Panc1 (cell line): ENCODE results near the gene NLRC4. TPM values are rescaled to one million over a fixed set of nuclear protein-coding genes. Genes with fewer than 3 reads are reported as not detected.
A peak's percentile ranks its signal among the peaks of the same experiment; 100 is the strongest.

ENCODE experiments used
- ATAC-seq: fragments of 200-7000 bp; cut with Tn5 transposase; 2 replicates; pipeline ENCODE4 v1.9.1; 2020; ENCODE audit warnings: mild to moderate bottlenecking, moderate library complexity
- Bru-seq: library from RNA; stranded (reverse); fragments of 400-500 nt; gene quantifications from one replicate; lab custom pipeline; 2021; lab: Mats Ljungman, UMichigan
- BruChase-seq, 2 experiments: library from RNA; stranded (reverse); fragments of 400-500 nt; gene quantifications; one replicate each; lab custom pipeline; 2021; lab: Mats Ljungman, UMichigan
- BruUV-seq: library from RNA; stranded (reverse); fragments of 400-500 nt; replicated peaks from 2 replicates; lab custom pipeline; 2021; lab: Mats Ljungman, UMichigan
- CTCF ChIA-PET: fragments of 300-600 bp; sonication (Branson Sonifier 250); formaldehyde crosslinking; loops from one replicate; lab custom pipeline; 2022; ENCODE audit warnings: antibody characterized with exemption; lab: Charles Lee
- POLR2A ChIA-PET: fragments of 300-600 bp; sonication (Branson Sonifier 250); formaldehyde crosslinking; loops from one replicate; lab custom pipeline; 2022; ENCODE audit warnings: antibody characterized with exemption; lab: Charles Lee
- DNase-seq: peaks from one replicate; pipeline ENCODE4 v3.0.0-alpha.2; 2010; ENCODE audit warnings: low read depth, low spot score
- H3K27ac ChIP-seq: 2 replicates; pipeline ENCODE4 v1.5.1; 2011; ENCODE audit warnings: mild to moderate bottlenecking, low read length, inconsistent platforms
- H3K27me3 ChIP-seq: fragments of 200-500 bp; sonication (Bioruptor generic); 2 replicates; pipeline ENCODE4 v1.6.0; 2014; ENCODE audit warnings: low read length, inconsistent platforms; ENCODE audit not compliant: control insufficient read depth, insufficient read depth
- H3K36me3 ChIP-seq: fragments of 200-500 bp; sonication (Bioruptor generic); 2 replicates; pipeline ENCODE4 v1.5.1; 2014; ENCODE audit warnings: inconsistent platforms, mild to moderate bottlenecking, low read length, moderate library complexity; ENCODE audit not compliant: control insufficient read depth, insufficient read depth
- H3K4me1 ChIP-seq: 2 replicates; pipeline ENCODE4 v1.5.1; 2011; ENCODE audit warnings: inconsistent platforms, mild to moderate bottlenecking, low read length, moderate library complexity; ENCODE audit not compliant: control insufficient read depth, insufficient read depth
- H3K4me3 ChIP-seq, 2 experiments: 2 replicates each; pipeline ENCODE4 v1.5.1; 2011 to 2012; ENCODE audit warnings: low read depth in 2 of 2, low read length in 2 of 2, mild to moderate bottlenecking in 2 of 2, inconsistent platforms in 1 of 2, moderate library complexity in 1 of 2
- H3K9me3 ChIP-seq: fragments of 200-500 bp; sonication (Bioruptor generic); 2 replicates; pipeline ENCODE4 v1.5.1; 2014; ENCODE audit warnings: low read depth, mild to moderate bottlenecking, inconsistent platforms, low read length, moderate library complexity; ENCODE audit not compliant: control insufficient read depth, insufficient read depth
- POLR2AphosphoS5 ChIP-seq: IDR thresholded peaks from 2 replicates; pipeline ENCODE4 v1.6.1; 2012; ENCODE audit warnings: mild to moderate bottlenecking, low read depth, low read length, moderate library complexity
- SIN3A ChIP-seq: IDR thresholded peaks from 2 replicates; pipeline ENCODE4 v1.6.1; 2012; ENCODE audit warnings: low read depth, mild to moderate bottlenecking, low read length, moderate library complexity, borderline replicate concordance; ENCODE audit not compliant: insufficient read depth
- TCF7L2 ChIP-seq: IDR thresholded peaks from 2 replicates; pipeline ENCODE4 v1.6.1; 2011; ENCODE audit warnings: mild to moderate bottlenecking, low read depth, low read length, inconsistent platforms
- in situ Hi-C: cut with HindIII; loops from 2 replicates; pipeline ENCODE4 v1.10.0; 2016; ENCODE audit warnings: low sequenced_read_pairs, low pct_unique_long_range_greater_than_20kb
- intact Hi-C: fragments of 100-400 bp; cut with micrococcal nuclease; formaldehyde crosslinking; loops from one replicate; pipeline ENCODE4 v1.10.0; 2022; ENCODE audit not compliant: unreplicated experiment
- long read RNA-seq: library from polyadenylated mRNA; unstranded; transcript quantifications from one replicate; pipeline ENCODE4 v2.0.0, GENCODE V29; 2021; ENCODE audit not compliant: unreplicated experiment
- polyA plus RNA-seq: library from polyadenylated mRNA; unstranded; fragments of >200 nt; gene quantifications from one replicate; pipeline ENCODE4 v1.2.1, GENCODE V29; 2012; ENCODE audit warnings: missing spikeins; ENCODE audit not compliant: insufficient read length
- total RNA-seq: library from RNA; stranded (reverse); gene quantifications from one replicate; pipeline ENCODE4 v1.2.1, GENCODE V29; 2021; ENCODE audit not compliant: unreplicated experiment
- TF ChIP-seq, protein P1 (sequence below), 2 experiments: IDR thresholded peaks; 2 replicates each; pipeline ENCODE4 v1.6.1; 2011 to 2012; ENCODE audit warnings: low read depth in 2 of 2, control low read depth in 1 of 2, low read length in 1 of 2, mild to moderate bottlenecking in 1 of 2, moderate library complexity in 1 of 2; ENCODE audit not compliant: insufficient read depth in 1 of 2
- TF ChIP-seq, protein P2 (sequence below): fragments of 450-650 bp; IDR thresholded peaks from 2 replicates; pipeline ENCODE4 v1.5.1; 2017; ENCODE audit warnings: mild to moderate bottlenecking

The NLRC4 gene, protein sequence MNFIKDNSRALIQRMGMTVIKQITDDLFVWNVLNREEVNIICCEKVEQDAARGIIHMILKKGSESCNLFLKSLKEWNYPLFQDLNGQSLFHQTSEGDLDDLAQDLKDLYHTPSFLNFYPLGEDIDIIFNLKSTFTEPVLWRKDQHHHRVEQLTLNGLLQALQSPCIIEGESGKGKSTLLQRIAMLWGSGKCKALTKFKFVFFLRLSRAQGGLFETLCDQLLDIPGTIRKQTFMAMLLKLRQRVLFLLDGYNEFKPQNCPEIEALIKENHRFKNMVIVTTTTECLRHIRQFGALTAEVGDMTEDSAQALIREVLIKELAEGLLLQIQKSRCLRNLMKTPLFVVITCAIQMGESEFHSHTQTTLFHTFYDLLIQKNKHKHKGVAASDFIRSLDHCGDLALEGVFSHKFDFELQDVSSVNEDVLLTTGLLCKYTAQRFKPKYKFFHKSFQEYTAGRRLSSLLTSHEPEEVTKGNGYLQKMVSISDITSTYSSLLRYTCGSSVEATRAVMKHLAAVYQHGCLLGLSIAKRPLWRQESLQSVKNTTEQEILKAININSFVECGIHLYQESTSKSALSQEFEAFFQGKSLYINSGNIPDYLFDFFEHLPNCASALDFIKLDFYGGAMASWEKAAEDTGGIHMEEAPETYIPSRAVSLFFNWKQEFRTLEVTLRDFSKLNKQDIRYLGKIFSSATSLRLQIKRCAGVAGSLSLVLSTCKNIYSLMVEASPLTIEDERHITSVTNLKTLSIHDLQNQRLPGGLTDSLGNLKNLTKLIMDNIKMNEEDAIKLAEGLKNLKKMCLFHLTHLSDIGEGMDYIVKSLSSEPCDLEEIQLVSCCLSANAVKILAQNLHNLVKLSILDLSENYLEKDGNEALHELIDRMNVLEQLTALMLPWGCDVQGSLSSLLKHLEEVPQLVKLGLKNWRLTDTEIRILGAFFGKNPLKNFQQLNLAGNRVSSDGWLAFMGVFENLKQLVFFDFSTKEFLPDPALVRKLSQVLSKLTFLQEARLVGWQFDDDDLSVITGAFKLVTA
- total RNA-seq (not detected), Bru-seq, nascent RNA (percentile 4 among the genes with signal in this experiment), BruChase-seq, experiment 1, labeled RNA remaining after a 2-hour chase (percentile 6 among the genes with signal in this experiment), BruChase-seq, experiment 2, labeled RNA remaining after a 6-hour chase (percentile 5 among the genes with signal in this experiment)
- 0.12 TPM for polyA plus RNA-seq
- long read RNA-seq, result 0 reads

DNA sequence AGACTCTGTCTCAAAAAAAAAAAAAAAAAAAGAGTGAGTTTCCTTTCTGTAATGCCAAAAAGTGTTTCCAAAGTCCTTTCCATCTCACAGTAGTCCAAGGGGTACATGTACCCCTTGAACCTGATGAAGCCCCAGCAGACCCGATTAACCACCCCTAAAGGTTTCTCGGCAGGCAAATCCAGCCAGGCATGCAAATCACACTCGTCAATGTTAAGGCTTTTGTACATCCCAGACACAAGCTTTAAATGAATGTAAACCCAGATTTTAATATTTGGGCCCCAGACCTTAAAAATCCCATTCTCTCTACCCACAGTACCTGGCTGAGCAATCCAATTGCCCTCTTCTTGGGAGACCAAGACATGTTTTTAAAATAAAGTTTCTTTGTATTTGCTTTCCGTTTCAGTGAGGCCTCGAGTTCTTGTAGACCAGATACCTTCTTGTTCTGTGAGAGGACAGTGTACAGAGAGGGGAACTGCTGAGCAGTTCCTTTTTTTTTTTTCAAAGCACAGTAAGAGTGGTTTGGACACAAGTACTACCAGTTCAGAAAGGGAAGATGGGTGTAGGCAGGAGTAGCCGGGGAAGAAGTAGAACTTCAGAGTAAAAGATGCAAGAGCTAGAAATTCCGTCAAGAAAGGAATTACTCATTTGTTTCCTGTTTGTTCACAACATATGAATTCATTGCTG is at the start of gene NLRC4:
Gene NLRC4, minus strand, starts transcription at position 465 of the 684 bp plus-strand sequence. CDS start 8,111 bp downstream, outside the sequence.
- POLR2A ChIA-PET, result interaction anchor here (0.6 to 0.7 kb wide), 2 partner anchors 9 to 91 kb away, joined by 3 to 9 read pairs; no protein-coding TSS in a partner anchor
- TF ChIP-seq, protein P1, sequence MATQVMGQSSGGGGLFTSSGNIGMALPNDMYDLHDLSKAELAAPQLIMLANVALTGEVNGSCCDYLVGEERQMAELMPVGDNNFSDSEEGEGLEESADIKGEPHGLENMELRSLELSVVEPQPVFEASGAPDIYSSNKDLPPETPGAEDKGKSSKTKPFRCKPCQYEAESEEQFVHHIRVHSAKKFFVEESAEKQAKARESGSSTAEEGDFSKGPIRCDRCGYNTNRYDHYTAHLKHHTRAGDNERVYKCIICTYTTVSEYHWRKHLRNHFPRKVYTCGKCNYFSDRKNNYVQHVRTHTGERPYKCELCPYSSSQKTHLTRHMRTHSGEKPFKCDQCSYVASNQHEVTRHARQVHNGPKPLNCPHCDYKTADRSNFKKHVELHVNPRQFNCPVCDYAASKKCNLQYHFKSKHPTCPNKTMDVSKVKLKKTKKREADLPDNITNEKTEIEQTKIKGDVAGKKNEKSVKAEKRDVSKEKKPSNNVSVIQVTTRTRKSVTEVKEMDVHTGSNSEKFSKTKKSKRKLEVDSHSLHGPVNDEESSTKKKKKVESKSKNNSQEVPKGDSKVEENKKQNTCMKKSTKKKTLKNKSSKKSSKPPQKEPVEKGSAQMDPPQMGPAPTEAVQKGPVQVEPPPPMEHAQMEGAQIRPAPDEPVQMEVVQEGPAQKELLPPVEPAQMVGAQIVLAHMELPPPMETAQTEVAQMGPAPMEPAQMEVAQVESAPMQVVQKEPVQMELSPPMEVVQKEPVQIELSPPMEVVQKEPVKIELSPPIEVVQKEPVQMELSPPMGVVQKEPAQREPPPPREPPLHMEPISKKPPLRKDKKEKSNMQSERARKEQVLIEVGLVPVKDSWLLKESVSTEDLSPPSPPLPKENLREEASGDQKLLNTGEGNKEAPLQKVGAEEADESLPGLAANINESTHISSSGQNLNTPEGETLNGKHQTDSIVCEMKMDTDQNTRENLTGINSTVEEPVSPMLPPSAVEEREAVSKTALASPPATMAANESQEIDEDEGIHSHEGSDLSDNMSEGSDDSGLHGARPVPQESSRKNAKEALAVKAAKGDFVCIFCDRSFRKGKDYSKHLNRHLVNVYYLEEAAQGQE (IDR thresholded peaks at IDR 0.05; ENCODE audit: insufficient read depth in 1 of 2, low read depth in 2 of 2, low read length in 1 of 2), result no peak
- TF ChIP-seq SIN3A (no peak), POLR2AphosphoS5 (no peak), TCF7L2 (no peak)
- TF ChIP-seq, protein P2, sequence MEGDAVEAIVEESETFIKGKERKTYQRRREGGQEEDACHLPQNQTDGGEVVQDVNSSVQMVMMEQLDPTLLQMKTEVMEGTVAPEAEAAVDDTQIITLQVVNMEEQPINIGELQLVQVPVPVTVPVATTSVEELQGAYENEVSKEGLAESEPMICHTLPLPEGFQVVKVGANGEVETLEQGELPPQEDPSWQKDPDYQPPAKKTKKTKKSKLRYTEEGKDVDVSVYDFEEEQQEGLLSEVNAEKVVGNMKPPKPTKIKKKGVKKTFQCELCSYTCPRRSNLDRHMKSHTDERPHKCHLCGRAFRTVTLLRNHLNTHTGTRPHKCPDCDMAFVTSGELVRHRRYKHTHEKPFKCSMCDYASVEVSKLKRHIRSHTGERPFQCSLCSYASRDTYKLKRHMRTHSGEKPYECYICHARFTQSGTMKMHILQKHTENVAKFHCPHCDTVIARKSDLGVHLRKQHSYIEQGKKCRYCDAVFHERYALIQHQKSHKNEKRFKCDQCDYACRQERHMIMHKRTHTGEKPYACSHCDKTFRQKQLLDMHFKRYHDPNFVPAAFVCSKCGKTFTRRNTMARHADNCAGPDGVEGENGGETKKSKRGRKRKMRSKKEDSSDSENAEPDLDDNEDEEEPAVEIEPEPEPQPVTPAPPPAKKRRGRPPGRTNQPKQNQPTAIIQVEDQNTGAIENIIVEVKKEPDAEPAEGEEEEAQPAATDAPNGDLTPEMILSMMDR, result no peak
- H3K4me3 ChIP-seq, result no peak within 1 kb of the TSS
- BruUV-seq, result no TSS peak
- CTCF ChIA-PET, result no interaction called here
- in situ Hi-C loops, result no loop called here
- no peaks in the 10 kb centered on the region for H3K9me3 ChIP-seq
- intact Hi-C loops, result no loop called here
- ATAC-seq (no peak), DNase-seq (no peak)
- H3K36me3 ChIP-seq, result no peaks in the 10 kb centered on the region
- H3K4me1 ChIP-seq, result no peaks in the 10 kb centered on the region
- no peaks in the 10 kb centered on the region for H3K27me3 ChIP-seq
- H3K27ac ChIP-seq, result no peak within 1 kb of the TSS

DNA sequence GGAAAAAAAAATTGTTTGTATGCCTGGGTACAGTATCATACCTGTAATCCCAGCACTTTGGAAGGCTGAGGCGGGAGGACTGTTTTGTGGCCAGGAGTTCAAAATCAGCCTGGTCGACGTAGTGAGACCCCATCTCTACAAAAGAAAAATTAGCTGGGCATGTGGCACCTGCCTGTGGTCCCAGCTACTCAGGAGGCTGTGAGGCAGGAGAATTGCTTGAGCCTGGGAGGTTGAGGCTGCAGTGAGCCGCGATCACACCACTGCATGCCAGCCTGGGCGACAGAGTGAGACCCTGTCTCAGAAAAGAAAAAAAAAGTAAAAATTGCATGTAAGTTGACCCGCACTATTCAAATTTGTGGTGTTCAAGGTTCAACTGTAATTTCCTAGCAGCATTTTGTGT is 45.9 kb upstream of the NLRC4 start:
- no peaks in the 10 kb centered on the region for H3K27me3 ChIP-seq
- ATAC-seq, result no peak
- ChIA-PET CTCF (interaction anchor here (0.5 kb wide), 1 partner anchor 253 kb away, joined by 7 read pairs; no protein-coding TSS in a partner anchor), POLR2A (no interaction called here)
- TF ChIP-seq, protein P1 (IDR thresholded peaks at IDR 0.05; ENCODE audit: insufficient read depth in 1 of 2, low read depth in 2 of 2, low read length in 1 of 2), result no peak
- no peak for TF ChIP-seq TCF7L2
- no peak for TF ChIP-seq POLR2AphosphoS5
- TF ChIP-seq SIN3A, result no peak
- TF ChIP-seq, protein P2, result no peak
- no TSS peak for BruUV-seq
- H3K4me3 ChIP-seq, result no peak overlapping the region
- in situ Hi-C loops (no loop called here), intact Hi-C loops (no loop called here)
- no peaks in the 10 kb centered on the region for H3K4me1 ChIP-seq
- peaks cover 3% of the 10 kb centered on the region for H3K36me3 ChIP-seq
- no peaks in the 10 kb centered on the region for H3K9me3 ChIP-seq
- H3K27ac ChIP-seq, result no peak overlapping the region
- DNase-seq, result no peak
